ENCODE data around the gene AGT. TPM values are rescaled to one million over a fixed set of nuclear protein-coding genes. Genes with fewer than 3 reads are reported as not detected.
"Not testable (repeated sequence)": the region's sequence is repeated elsewhere in the genome, so short reads cannot be mapped to it uniquely, and the experiment has no call there.

Gene AGT
- polyA plus RNA-seq, 4 donors, result 12.0 to 41.5 (median 17.8) TPM

DNA sequence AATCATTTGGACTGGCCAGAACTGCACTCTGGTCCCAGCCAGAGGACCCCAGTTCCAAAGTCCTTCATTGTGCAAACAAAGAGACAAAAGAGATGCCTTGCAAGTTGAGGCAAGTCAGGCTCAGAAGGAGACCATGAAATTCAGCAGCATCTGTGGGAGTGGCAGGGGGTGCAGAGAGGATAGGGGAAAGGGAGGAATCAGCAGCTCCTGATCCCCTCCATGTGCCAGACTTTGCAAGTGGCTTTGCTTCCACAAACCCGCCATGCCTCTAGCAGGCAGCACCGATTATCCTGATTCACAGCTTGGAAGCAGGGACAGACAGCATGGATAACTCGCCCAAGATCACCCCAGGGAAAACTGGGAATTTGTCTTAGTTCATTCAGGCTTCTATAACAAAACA is 31.1 kb upstream of the AGT start:
- no peak for DNase-seq (ENCODE audit: low read depth in 4 of 4, low spot score in 3 of 4)

DNA sequence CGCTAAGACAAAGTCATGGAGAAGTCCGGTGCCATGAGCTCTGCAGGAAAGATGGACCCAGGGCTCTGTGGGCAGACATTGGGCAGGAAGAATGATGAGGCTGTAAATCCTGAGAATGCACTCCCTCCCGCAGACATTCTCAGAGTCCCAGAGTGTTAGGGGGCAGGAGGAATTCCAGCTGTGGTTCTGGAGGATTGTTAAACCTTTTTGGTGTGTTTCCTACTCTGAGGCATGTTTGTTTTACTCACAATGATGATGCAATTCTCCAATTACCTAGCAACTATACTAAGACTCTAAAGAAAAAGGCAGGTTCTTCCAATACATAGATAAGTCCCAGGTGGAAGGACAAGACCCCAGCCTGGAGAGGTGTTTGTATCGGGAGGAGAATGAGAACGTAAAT is 30.5 kb upstream of the AGT start:
- no peak for DNase-seq (ENCODE audit: low read depth in 4 of 4, low spot score in 3 of 4)

DNA sequence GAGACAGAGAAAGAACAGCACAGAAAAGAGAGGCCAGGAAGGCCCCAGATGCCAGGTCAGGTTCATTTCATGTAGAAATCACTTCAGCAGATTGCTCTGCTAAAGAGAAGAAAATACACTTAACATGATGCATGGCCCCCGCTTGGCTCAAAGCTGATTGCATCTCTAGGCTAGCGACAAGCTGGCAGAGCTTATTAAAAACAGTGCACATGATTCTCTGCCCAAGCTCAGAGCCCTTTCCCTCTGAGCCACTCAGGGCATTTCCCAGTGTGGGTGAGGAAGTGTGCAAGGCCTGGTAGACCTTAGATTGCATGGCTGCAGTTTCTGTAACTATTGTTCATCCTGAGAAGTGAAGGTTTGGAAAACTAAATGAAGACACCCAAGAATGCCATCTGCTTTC is 30.0 kb upstream of the AGT start:
- DNase-seq (ENCODE audit: low read depth in 4 of 4, low spot score in 3 of 4), result no peak

DNA sequence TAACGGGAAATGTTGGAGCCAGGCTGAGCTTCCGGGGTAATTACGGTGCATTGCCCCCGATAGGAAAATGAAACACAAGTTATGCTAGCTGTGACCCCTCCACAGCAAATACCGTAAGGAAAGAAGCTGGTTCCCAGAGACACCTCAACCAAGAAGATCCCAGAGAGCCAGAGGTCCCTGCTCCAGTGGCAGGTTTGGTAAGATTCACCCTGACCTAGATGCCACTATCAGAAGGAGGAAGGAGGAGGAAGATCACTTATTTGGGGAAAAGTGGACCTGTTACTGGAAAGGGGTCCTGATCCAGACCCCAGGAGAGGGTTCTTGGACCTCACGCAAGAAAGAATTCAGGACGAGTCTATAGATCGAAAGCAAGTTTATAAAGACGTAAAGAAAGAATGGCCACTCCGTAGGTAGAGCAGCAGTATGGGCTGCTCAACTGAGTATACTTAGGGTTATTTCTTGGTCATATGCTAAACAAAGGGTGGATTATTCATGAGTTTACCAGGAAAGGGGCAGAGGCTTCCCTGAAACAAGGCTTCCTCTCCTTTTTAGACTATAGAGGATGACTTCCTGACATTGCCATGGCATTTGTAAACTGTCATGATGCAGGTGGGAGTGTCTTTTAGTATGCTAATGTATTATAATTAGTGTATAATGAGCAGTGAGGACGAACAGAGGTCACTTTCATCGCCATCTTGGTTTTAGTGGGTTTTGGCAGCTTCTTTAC is 25.8 kb upstream of the AGT start:
- no peak for DNase-seq (ENCODE audit: low read depth in 4 of 4, low spot score in 3 of 4)

DNA sequence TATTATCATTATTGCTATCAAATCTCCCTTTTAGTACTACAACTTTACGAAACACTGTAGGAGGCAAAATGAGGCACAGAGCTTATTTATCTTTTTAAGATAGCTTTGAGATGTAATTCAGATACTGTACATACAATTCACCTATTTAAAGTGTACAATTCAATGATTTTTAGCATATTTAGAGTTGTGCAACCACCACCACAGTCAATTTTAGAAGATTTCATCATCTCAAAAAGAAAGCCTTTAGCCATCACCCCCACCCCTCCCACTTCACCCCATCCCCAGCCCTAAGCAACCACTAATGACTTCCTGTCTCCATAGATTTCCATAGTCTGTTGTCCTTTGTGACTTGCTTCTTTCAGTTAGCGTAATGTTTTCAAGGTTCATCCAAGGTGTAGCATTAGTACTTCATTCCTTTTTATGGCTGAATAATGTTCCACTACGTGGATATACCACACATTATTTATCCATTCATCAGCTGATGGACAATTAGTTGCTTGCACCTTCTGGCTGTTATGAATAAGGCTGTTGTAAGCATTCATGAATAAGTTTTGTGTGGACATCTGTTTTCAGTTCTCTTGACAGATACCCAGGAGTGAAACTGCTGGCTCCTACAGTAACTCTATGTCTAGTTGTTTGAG is 23.8 kb upstream of the AGT start:
- DNase-seq (ENCODE audit: low read depth in 4 of 4, low spot score in 3 of 4), result no peak

DNA sequence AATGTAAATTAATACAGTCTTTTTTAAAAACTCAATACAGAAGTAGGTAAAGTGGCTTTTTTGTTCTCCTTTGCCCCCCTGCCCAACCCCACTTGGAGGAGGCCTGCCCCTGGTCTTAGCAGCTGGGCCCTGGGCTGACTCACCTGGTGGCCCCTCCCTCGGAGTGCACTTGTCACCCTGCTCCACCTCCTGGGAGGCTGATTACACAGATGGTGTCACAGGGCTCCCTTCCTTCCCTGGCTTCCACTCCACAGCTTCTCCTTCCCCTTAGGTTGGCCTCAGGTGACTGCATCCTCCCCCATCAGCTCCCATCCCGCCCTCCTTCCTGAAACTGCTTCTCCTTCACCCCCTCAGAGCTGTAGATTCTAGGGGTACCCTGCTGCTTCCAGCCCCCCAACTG is 21.5 kb upstream of the AGT start:
- DNase-seq (ENCODE audit: low read depth in 4 of 4, low spot score in 3 of 4), result no peak

DNA sequence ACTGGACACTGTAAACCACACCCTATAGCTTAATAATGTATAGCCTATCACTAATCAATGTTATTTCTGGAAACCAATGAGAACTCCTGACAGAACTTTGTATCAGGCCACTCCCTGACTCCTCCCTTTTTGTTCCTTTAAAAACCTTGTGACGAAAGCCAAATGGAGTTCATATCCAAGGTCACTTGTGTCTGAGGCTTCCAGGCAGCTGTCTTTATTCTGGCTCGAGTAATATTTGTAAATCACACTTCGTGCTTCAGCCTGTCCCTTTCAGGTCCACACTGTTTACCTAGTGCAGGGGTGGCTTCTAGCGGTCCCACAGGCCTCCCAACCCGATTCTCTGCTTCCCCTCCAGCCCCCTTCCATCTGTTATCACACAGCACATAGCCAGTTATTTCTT is 17.1 kb upstream of the AGT start:
- DNase-seq (ENCODE audit: low read depth in 4 of 4, low spot score in 3 of 4), result no peak

DNA sequence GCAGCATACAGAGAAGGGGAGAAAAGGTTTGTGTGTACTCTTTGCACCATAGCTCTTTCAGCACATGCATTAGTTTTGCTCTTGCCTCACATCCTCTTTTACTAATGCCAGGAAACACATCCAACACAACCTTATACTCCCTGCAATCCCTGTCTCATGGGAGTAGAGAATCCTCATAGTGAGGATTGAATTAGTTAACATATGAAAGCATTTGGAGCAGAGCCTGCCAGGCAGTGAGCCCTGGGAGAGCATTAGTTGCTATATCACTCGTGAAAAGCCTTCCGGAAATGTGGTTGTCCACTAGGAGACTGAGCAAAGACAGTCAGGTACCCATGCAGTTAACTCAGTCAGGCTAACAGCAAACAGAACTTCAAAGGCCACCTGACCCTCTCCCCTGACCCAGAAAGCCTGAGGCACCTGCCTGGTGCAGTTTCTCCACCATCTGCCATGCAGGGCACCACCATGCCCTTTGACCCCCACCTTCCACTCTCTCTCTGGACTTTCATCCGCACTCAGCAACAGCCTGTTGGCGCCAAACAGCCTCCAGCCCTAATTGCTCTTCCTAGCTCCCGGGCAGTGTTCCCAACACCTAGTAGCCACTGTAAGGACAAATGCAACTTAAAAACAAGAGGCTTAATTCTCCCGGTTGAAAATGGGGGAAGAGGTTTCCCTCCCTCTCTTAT is 14.9 kb upstream of the AGT start:
- DNase-seq (ENCODE audit: low read depth in 4 of 4, low spot score in 3 of 4), result no peak

DNA sequence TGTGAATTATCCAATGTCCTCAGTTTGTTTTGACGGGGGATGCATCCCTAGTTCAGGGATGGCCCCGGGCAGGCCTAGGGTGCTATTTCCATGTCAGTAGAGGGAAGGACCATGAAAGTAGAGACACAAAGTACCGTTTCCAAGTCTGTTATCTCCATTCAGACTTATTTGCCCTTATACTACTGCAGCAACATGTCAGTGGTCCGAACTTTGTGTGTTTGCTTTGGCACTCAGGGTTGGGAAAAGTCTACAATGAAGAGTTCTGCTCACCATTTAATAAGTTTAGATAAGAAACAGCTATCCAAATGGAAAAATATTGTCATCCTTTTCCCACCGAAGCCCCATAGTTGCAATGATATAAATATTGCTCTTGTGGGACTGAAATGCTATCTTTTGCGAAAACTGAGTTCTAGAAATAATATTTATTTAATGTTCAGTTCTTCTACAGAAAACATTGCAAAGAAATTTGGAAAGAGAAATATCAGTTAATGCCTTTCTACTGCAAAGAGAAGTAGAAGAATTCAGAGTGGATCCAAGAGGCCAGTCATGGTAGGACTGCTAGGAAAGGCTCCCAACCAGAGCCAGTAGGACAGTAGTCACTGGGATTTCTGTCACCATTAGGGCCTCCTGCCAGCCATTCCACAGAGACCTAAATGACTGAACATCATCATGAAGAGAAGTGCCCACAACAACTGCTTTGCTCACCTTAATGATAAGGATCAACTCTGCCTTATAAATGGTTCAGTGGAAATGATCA is 11.5 kb upstream of the AGT start:
- DNase-seq (ENCODE audit: low read depth in 4 of 4, low spot score in 3 of 4), result no peak

DNA sequence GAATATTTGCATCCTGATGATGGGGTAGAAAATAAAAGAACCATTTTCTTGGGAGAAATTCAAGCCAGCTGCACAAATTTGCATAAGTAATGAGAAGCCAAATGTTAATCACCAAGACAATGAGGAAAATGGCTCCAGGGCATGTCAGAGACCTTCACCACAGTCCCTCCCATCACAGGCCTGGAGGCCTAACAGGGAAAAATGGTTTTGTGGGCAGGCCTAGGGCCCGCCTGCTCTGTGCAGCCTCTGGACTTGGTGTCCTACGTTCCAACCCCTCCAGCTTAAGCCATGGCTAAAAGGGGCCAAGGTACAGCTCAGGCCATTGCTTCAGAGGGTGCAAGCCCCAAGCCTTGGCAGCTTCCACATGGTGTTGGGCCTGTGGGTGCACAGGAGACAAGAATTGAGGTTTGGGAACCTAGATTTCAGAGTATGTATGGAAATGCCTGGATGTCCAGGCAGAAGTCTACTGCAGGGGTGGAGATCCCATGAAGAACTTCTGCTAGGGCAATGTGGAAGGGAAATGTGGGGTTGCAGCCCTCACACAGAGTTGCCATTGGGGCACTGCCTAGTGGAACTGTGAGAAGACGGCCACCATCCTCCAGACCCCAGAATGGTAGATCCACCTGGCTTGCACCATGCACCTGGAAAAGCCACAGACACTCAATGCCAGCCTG is 8.1 kb upstream of the AGT start:
- DNase-seq (ENCODE audit: low read depth in 4 of 4, low spot score in 3 of 4), result not testable (repeated sequence)

DNA sequence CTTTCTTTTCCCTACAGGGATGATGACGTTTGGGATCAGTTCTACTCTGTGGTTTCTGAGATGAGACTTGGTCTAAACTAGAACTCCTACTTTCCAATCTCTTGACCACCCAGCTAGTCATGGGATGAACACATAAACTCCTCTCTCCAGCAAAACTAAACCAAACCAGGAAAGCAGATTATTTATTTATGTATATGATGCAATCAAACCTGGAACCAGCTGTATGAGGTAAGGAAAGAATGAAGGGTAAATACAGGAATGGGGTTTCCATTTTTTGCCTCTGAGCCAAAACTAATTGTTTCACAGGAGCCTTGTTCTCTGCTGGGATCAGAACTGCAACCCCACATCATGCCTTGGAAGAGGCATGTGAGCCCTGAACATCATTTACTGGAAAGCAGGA is 3.3 kb upstream of the AGT start:
- no peak for DNase-seq (ENCODE audit: low read depth in 4 of 4, low spot score in 3 of 4)

DNA sequence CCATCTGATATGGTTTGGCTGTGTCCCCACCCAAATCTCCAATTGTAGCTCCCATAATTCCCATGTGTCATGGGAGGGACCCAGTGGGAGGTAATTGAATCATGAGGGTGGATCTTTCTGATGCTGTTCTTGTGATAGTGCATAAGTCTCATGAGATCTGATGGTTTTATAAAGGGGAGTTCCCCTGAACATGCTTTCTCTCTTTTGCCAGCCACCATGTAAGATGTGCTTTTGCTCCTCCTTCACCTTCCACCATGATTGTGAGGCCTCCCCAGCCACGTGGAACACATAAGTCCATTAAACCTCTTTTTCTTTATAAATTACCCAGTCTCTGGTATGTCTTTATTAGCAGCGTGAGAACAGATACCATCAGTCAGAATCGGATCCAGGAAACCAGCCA is 2.5 kb upstream of the AGT start:
- DNase-seq (ENCODE audit: low read depth in 4 of 4, low spot score in 3 of 4), result not testable (repeated sequence)

DNA sequence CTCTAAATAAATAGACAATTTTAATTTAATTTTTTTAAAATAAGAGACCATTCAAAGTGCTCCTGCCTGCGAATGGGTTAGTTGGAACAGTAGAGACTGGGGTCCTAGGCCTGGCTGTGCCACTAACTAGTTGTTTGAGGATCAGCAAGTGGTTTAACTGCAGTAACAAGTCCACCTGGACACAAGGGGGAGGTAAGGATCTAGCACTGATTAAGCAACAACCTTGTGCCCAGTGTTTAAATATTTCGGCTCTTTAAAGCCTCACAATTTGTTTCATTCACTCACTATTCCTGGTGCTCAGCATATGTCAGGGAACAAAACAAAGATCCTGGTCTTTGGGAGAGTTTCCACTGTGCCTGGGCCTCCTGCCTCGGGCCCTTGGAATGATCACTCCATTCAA is 1.6 kb upstream of the AGT start:
- DNase-seq (ENCODE audit: low read depth in 4 of 4, low spot score in 3 of 4), result no peak

DNA sequence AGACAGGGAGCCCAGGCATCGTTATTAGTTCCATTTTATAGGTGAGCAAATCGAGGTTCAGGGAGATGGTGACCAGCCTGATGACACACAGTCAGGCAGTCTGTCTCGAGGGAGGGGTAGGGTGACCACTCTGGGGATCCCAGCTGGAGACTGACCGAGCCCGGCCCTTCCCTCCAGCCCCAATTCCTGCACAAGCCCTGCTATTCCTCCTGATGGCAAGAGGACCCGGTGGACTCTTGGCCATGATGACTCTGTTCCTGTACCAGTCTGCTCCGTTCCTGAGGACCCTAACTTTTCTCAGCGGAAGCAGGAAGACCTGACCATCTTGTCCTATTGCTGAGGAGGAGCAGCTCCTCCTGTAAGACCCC is 391 bp downstream of the AGT start:
- no peak for DNase-seq (ENCODE audit: low read depth in 4 of 4, low spot score in 3 of 4)

DNA sequence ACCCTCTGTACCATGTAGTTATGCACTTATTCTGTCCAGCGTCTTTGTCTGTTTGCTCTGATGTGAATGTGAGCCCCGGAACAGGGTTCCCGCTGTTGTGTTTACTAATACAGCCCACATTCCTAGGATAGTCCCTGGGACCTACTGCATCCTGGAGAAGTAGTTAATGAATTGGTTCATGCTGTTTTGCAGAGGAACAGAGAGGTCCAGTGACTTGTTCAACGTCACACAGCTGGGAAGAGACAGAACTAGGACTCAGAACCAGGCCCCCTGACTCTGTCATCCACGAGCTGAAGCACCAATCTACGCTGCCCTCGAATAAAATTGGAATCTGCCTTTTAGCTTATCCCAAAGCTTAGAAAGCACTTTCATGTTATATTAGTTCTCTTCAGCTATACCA is 784 bp downstream of the AGT start:
- no peak for DNase-seq (ENCODE audit: low read depth in 4 of 4, low spot score in 3 of 4)

DNA sequence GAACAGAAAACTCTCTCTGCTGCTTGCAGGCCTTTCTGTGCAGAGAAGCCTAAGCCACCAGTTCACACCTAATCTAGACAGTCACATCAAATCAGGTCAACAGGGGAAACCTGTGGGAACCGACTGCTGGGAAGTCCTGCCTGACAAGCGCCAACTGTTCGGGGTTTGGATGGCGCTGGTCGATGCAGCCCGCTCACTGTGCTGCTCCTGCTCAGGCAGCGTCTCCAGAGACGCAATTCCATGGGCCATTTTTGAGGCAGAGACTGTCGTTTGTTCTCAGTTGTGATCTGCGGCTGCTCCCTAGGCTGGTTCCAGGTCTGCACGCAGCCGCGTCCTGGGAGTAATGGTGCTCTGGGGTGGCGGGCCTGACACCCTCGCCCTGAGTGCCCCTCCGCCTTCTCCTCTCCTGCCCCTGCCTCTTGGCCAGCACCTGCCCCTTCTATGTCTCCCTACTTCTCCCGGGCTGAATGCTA is 1.4 kb downstream of the AGT start:
- DNase-seq (ENCODE audit: low read depth in 4 of 4, low spot score in 3 of 4), result no peak

DNA sequence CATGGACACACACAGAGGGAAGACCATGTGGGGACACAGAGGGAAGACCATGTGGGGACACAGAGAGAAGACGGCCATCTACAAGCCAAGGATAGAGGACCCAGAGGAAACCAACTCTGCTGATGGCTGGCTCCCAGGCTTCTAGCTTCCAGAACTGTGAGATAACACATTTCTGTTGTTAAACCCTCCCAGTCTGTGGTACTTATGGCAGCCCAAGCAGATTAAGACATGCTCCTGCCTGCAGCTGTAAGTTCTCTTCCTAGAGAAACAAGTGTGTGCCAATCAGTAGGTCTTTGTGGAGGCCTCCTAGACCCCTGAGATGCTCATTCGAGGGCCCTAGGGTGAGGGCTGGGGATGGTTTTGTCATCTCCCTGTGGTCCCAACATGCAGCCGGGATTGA is 2.7 kb downstream of the AGT start:
- DNase-seq (ENCODE audit: low read depth in 4 of 4, low spot score in 3 of 4), result no peak

DNA sequence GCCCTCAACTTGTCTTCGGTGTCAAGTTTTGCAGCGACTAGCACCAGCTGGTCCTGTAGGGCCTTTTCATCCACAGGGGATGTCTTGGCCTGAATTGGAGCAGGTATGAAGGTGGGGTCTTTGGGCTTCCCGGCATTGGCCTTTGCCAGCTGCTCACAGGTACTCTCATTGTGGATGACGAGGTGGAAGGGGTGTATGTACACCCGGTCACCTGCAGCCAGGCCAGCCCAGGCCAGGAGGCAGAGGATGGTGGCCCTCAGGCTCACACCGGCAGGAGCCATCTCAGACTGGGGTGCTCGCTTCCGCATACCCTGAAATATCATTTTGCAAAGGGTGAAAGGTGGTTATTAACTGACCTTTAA is 3.4 kb downstream of the AGT start:
- DNase-seq (ENCODE audit: low read depth in 4 of 4, low spot score in 3 of 4), result no peak

DNA sequence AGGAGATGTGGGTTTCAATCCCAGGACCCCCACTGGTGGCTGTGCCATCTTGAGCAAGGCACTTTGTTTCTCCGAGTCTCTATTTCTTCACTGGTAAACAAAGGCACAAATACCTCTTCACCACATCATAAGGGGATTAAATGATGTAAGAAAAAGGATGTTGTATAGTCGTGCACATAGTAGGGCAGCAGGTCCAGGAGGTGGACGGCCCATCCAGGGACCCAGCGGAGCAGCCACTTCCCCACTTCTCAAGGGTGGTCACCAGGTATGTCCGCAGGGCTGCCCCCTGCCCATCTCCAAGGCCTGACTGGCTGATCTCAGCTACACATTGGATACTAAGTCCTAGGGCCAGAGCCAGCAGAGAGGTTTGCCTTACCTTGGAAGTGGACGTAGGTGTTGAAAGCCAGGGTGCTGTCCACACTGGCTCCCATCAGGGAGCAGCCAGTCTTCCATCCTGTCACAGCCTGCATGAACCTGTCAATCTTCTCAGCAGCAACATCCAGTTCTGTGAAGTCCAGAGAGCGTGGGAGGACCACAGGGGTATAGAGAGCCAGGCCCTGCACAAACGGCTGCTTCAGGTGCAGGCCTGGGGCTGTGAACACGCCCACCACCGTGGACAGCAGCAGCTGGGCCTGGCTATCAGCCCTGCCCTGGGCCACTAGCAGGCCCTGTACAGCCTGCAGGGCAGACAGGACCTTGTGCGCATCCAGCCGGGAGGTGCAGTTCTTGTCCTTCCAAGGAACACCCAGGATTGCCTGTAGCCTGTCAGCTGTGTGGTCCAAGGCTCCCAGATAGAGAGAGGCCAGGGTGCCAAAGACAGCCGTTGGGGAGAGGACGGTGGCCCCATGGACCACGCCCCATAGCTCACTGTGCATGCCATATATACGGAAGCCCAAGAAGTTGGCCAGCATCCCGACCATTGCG is 4.0 kb downstream of the AGT start:
- no peak for DNase-seq (ENCODE audit: low read depth in 4 of 4, low spot score in 3 of 4)
